GM06990 (cell line): ENCODE measurements around the gene PTPRQ.
A peak's percentile ranks its signal among the peaks of the same experiment; 100 is the strongest.

ENCODE experiments used
- DNase-seq: peaks from one replicate; pipeline ENCODE4 v3.0.0-alpha.2; 2011; ENCODE audit not compliant: insufficient read length; ENCODE audit errors: extremely low read depth
- H3K27me3 ChIP-seq: replicated peaks from 2 replicates; pipeline ENCODE4 v1.6.0; 2011; ENCODE audit warnings: low read length; ENCODE audit not compliant: control insufficient read depth, insufficient read depth
- H3K36me3 ChIP-seq: 2 replicates; pipeline ENCODE4 v1.5.1; 2011; ENCODE audit warnings: low read length; ENCODE audit not compliant: control insufficient read depth, insufficient read depth
- H3K4me3 ChIP-seq: replicated peaks from 2 replicates; pipeline ENCODE4 v1.5.1; 2011; ENCODE audit warnings: low read depth, mild to moderate bottlenecking, control low read depth, low read length
- TF ChIP-seq, protein P1 (sequence below): IDR thresholded peaks from 2 replicates; pipeline ENCODE4 v1.5.1; 2011; ENCODE audit warnings: low read length, control low read depth, mild to moderate bottlenecking, inconsistent platforms; ENCODE audit not compliant: insufficient read depth, poor library complexity, severe bottlenecking

The PTPRQ gene

DNA sequence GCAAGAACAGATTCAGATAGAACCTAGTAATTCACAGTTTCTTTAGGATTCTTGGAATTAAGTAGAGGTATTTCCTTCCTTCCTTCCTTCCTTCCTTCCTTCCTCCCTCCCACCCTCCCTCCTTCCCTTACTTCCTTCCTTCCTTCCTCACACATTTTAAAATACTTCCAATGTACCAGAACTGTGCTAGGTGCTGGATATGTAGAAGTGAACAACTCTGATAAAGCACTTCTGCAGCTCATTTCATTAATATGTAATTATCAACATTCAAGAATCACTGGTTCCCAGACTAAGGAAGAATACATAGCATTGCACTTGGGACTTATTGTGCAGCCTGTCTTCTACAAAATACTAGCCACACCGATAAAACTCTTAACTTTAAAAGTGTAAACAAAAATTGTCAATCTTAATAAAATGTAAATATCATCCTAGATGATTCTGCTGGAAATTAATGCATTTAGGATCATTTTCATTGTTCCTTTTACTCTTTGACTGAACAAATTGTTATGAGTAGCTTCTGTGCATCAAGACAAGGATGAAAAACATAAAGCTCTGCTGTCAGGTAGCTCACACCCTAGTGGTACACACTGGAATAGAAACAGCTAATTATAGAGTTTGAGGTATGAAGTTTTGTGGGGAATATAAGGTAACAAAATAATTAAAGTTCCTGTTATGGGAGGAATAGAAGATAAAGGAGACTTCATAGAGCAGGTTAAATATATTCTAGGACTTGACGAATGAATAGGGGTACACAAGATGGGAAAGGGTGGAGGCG, 163.5 kb downstream of the PTPRQ start:
- H3K36me3 ChIP-seq, result no peaks in the 10 kb centered on the region
- no peak overlapping the region for H3K4me3 ChIP-seq
- no peak for DNase-seq
- TF ChIP-seq, protein P1, sequence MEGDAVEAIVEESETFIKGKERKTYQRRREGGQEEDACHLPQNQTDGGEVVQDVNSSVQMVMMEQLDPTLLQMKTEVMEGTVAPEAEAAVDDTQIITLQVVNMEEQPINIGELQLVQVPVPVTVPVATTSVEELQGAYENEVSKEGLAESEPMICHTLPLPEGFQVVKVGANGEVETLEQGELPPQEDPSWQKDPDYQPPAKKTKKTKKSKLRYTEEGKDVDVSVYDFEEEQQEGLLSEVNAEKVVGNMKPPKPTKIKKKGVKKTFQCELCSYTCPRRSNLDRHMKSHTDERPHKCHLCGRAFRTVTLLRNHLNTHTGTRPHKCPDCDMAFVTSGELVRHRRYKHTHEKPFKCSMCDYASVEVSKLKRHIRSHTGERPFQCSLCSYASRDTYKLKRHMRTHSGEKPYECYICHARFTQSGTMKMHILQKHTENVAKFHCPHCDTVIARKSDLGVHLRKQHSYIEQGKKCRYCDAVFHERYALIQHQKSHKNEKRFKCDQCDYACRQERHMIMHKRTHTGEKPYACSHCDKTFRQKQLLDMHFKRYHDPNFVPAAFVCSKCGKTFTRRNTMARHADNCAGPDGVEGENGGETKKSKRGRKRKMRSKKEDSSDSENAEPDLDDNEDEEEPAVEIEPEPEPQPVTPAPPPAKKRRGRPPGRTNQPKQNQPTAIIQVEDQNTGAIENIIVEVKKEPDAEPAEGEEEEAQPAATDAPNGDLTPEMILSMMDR, result peak; percentile 23
- no peaks in the 10 kb centered on the region for H3K27me3 ChIP-seq

DNA sequence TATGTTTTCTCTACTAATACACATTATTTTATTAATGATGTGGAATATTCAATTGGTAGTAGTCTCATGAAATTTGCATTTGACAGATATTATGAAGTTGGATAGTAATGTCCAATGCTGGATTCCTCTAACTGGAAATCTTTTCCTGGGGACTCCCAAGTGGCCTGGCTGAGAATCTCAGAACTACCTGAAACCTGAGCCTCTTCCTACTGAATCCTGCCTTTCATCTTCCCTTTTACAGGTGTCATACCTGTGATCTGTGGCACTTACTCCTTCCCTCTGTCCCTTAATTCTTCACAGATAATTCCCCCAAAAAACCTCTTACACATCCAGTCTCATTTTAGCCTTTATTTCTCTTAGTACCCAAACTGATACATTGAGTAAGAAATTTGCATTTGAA, 173.7 kb downstream of the PTPRQ start:
- Histone ChIP-seq H3K4me3 (no peak overlapping the region), H3K36me3 (no peaks in the 10 kb centered on the region), H3K27me3 (no peaks in the 10 kb centered on the region)
- DNase-seq, result no peak
- TF ChIP-seq, protein P1, result no peak

DNA sequence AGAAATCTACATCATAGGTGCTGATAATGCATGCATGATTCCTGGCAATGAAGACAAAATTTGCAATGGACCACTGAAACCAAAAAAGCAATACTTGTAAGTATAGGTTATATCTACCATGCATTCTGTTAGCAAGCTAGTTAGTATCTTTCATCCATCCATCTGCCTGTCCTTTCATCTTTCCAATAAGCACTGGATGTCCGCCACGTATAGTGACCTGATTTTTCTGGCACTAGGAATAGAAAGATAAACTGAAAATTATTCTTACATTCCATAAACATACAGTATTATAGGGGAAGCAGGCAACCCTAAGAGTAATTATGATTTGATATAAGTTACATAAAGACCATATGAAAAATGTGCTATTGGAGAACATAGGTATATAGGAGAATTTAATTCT, 176.2 kb downstream of the PTPRQ start:
- no peak for DNase-seq

DNA sequence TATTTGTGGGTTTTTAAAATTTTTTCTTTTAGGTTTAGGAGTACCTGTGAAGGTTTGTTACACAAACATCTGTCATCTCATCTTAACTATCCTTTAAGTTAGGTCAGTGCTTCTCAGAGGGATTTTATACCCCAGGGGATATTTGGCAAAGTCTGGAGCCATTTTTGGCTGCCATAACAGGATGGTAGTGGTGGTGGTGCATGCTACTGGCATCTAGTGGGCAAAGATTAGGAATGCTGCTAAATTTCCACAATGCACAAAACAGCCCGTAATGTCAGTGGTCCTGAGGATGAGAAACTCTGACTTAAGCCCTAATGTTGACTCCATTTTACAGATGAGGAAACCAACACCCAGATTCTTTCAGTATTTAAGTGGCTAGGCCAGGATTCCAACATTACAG, 178.2 kb downstream of the PTPRQ start:
- no peak overlapping the region for H3K4me3 ChIP-seq
- no peak for DNase-seq
- TF ChIP-seq, protein P1, result peak; percentile 26
- H3K36me3 ChIP-seq, result no peaks in the 10 kb centered on the region
- H3K27me3 ChIP-seq, result no peaks in the 10 kb centered on the region

More for the DNA sequence above, 176.2 kb downstream of the PTPRQ start:
- TF ChIP-seq, protein P1, result no peak
- no peaks in the 10 kb centered on the region for H3K27me3 ChIP-seq
- no peak overlapping the region for H3K4me3 ChIP-seq
- no peaks in the 10 kb centered on the region for H3K36me3 ChIP-seq

DNA sequence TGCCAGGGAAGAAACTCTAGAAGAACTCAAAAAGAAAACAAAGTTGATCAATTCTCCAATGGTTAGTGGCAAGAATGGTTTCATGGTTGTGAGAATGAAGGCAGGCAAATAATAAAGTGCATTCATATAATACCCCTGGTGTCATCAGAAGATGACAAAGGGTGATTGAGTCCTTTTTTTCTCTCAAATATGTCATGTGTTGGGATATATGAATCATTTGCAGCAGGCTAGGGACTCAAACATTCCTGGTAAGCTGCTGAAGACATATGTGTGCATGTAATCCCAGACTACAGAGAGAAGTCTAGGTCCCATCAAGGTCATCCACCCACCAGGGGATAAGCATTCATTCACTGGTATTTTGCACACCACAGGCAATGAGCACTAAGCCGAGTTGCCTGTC, 181.0 kb downstream of the PTPRQ start:
- H3K27me3 ChIP-seq, result no peaks in the 10 kb centered on the region
- no peaks in the 10 kb centered on the region for H3K36me3 ChIP-seq
- TF ChIP-seq, protein P1, result no peak
- DNase-seq, result no peak
- H3K4me3 ChIP-seq, result no peak overlapping the region
